NCI-H1105 (cell line): ENCODE results near the gene PNPLA7.

Experiments used
- DNase-seq: peaks from one replicate; lab custom pipeline; 2025; lab: John Stamatoyannopoulos, UW

The PNPLA7 gene

GRCh38 chr9:137434498-137435380 lies 115.5 kb downstream of the PNPLA7 start:
- DNase-seq = no peak

- DNase-seq = no peak
These were observed 116.2 kb downstream of the PNPLA7 start for GRCh38 chr9:137433916-137434431.

- no peak for DNase-seq
These were observed 116.8 kb downstream of the PNPLA7 start for GRCh38 chr9:137433349-137433915.

- no peak for DNase-seq
These were observed 117.4 kb downstream of the PNPLA7 start for GRCh38 chr9:137432687-137433348.

GRCh38 chr9:137431416-137431931 lies 118.7 kb downstream of the PNPLA7 start:
- DNase-seq = no peak

- no peak for DNase-seq
These were observed 119.3 kb downstream of the PNPLA7 start for GRCh38 chr9:137430723-137431415.

GRCh38 chr9:137429974-137430722 lies 120.1 kb downstream of the PNPLA7 start:
- peak; percentile 67 for DNase-seq

GRCh38 chr9:137429546-137429890 lies 120.7 kb downstream of the PNPLA7 start:
- DNase-seq = no peak

- DNase-seq = no peak
These were observed 121.2 kb downstream of the PNPLA7 start for GRCh38 chr9:137428841-137429545.

- no peak for DNase-seq
These were observed 121.9 kb downstream of the PNPLA7 start for GRCh38 chr9:137428311-137428630.

- no peak for DNase-seq
These were observed 122.5 kb downstream of the PNPLA7 start for GRCh38 chr9:137427454-137428310.

GRCh38 chr9:137426018-137426681 lies 124.1 kb downstream of the PNPLA7 start:
- DNase-seq = no peak

- DNase-seq = no peak
These were observed 126.5 kb downstream of the PNPLA7 start for GRCh38 chr9:137423514-137424291.

- DNase-seq = peak; percentile 89
These were observed 127.3 kb downstream of the PNPLA7 start, which contains the start of the genes EXD3 and NOXA1 for GRCh38 chr9:137422604-137423513. TSS of gene EXD3 (minus strand) at chr9:137423162. CDS start at chr9:137395357, 27,805 bp downstream. TSS of gene NOXA1 (plus strand) at chr9:137423393. CDS start at chr9:137423530, 137 bp downstream.

- DNase-seq = no peak
These were observed 128.2 kb downstream of the PNPLA7 start for GRCh38 chr9:137421838-137422603.
